GM19452 (cell line): ENCODE results near the gene MEF2D.

Source experiments
- ATAC-seq: cut with Tn5 transposase; IDR thresholded peaks from one replicate; pipeline ENCODE4 v1.9.1; 2021; ENCODE audit not compliant: unreplicated experiment

Gene MEF2D

DNA sequence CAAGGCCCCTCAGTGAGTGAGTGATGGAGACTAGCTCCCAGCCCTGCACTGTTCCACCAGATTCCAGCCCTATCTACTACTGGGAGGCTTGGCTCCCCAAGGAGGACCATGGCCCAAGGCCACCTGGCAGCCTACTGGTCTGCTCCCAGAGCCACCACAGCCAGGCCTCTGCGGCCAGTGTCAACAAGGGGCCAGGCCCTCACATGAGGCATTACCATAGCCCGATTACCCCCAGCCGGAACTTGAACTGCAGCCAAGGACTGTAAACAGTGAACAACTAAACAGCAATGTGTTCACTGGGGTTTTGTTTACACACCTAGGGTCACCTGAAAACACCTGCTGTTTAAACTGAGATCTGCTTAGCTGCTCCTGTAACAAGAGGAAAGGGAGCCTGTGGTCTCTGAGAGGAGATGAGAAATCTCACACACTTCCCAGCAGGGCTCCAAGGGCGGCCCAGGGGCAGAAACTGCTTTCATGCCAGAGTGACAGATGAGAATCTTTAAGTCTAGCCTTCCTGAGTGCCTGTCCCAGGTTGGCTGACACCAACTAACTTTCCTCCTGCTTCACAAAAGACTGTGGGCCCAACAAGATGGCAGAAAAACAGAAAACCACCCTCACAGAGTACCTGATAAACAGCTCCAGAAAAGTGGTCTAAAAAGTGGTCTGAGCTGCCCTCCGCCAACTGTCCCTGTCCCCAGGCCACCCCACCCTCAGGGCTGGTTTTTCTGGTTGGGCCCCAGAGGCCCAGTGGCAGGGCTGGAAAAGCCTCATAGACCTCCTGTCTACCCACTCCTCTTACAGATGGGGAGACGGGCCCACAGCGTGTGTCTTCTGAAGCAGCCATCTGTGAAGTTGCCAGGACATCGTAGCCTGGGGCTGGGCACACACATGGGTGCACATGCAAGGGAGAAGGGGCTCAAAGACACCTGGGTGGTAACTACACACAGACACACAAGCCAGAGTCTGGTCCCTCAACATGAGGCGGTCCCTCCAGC is 28.8 kb downstream of the MEF2D start:
- ATAC-seq: no peak

DNA sequence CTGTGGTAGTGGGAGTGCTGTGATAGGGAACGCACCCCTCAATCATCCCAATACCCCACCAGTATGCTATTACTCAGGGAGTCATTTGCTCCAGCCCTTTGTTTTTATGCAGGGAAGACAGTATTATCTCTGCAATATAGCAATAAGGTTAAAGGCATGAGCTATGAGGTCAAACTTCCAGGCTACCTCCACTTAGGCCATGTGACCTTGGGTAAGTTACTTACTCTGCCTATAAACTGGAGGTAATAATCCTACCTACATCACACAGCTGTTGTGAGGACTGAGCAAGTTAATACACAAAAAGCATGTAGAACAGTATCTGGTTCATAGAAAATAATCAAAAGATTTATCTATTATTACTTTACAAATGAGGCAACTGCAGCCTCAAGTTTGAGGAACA is 30.1 kb downstream of the MEF2D start:
- ATAC-seq: no peak

- no peak for ATAC-seq
Measured at GRCh38 chr1:156468693-156469345, 31.8 kb downstream of the MEF2D start.

- no peak for ATAC-seq
Measured at GRCh38 chr1:156467906-156468305, 32.7 kb downstream of the MEF2D start.

DNA sequence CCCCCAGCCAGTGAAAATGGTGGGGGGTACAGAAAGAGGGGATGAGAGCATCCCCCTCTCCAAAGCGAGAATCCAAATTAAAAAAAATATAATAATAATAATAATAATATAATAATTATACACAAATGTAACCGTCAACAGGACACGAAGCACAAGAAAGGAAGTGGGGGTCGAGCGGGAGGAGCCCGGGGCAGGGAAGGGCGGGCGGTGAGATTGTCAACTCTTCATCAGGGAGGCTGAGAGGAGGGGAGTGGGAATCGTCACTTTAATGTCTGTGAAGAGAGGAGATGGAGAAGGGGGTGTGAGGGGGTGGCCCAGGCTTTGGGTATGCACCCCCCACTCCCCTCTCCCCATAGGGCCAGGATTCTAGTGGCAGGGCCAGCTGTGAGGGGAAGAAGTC is 33.2 kb downstream of the MEF2D start:
- ATAC-seq: no peak

DNA sequence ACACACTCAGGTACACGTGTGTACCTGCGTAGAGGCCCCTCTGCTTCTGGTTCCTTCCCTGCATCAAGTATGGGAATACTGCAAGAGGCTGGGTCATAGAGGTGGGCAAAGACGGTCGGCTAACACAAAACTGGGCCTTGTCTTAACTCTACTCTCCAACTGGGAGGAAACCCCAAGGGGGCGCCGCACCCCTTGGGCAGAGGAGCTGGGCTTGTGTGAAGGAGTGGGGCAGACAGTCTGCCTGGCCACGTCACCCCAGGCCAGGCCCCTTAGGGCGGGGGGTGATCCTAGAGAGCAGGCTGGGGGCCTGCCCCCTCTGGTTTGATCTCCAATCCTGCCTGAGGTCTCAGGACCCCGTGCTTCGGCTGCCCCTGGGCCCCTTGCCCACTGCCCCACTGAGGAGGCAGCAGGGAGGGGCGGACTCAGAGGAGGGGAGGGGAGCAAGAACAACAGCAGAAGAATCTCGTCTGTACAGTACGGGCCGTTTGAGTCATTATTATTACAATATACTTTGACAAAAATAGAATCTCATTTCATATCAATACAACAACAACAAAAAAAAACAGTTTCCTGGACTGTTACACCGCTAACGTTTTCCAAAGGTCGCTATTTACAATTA is 34.7 kb downstream of the MEF2D start:
- ATAC-seq: no peak

- no peak for ATAC-seq
Measured at GRCh38 chr1:156464825-156465452, 35.6 kb downstream of the MEF2D start.

GRCh38 chr1:156464335-156464734 is 36.2 kb downstream of the MEF2D start:
- no peak for ATAC-seq

GRCh38 chr1:156463874-156464273 is 36.7 kb downstream of the MEF2D start:
- no peak for ATAC-seq

DNA sequence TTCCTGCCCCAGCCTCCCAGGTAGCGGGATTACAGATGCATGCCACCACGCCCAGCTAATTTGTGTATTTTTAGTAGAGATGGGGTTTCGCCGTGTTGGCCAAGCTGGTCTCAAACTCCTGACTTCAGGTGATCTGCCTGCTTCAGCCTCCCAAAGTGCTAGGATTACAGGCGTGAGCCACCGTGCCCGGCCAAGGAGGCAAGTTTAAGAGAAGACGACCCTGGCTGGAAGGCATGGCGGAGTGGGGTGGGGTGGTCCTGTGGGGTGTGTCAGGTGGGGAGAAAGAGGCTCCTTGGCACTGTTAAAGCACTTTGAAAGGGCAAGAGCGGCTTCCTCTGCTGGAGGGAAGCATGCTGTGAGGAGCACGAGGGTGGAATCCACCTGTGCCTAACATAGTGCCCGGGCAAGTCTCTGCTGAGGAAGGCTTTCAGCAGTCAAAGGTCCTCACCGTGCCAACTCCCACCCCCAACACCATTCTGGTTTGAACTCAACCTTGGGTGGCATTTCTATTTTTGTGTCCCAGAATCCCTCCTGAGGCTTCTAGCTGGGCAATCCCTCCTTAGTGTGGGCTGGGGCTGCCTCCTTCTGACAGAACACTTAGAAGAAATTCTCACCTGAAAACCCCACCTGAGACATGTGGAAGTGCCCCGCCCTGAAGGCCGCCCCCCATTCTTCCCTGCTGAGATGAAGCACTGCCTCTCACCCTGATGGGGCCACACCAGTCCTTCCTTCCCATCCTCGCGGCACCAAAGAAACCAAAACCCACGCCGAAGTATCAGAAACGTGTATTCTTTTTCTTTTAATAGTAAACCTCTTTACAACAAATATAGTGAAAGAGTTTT is 37.4 kb downstream of the MEF2D start:
- ATAC-seq: no peak

DNA sequence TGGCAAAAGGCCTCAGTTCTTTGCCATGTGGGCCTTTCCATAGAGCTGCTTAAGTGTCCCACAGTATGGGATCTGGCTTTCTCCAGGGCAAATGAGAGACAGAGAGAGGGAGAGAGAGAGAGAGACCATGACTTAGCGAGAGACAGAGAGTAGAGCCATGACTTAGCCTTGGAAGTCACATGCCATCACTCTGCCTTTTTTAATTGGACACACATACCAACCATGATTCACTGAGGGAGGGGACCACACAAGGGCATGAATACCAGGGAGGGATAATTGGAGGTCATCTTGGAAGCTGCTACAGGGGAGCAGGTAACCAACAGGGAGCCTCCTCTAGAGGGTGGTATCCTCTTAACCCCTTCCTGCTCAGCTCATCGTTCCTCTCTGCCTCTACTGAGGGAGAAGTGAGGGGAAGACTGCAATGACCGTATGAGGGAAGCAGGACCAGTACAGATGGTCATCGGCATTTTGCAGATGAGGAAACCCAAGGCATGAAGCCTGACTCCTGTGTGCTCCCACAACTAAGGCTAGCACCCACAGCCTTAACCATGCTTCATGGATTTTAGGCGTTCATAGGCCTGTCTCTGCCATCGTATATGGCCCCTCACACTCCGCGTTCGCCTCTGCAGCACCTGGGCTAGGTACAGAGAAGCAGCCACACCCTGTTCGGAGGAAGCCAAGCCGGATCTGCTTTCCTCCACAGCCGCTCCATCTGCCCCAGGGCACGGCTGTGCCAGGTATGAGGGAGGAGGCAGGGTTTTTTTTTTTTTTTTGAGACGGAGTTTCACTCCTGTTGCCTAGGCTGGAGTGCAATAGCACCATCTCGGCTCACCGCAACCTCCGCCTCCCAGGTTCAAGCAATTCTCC is 38.6 kb downstream of the MEF2D start:
- ATAC-seq: no peak

DNA sequence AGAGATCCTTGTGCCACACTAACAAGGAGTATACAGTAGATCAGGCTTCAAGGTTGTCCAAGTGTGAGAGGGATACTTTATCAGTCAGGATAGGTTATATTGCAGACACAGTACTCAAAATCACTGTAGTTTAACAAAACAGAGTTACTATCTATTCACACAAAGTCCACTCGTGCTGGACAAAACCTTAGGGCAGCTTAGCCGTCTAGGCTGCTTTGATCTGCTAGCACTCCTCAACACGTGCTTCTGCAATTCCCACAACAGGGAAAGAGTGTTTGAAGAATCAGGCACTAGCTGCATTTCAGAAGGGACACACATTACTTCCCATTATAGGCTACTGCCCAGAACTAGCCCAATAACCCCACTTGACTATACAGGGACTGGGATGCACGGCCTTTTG is 39.5 kb downstream of the MEF2D start:
- ATAC-seq: no peak

- ATAC-seq: no peak
Measured at GRCh38 chr1:156460525-156460924, 40.0 kb downstream of the MEF2D start.

DNA sequence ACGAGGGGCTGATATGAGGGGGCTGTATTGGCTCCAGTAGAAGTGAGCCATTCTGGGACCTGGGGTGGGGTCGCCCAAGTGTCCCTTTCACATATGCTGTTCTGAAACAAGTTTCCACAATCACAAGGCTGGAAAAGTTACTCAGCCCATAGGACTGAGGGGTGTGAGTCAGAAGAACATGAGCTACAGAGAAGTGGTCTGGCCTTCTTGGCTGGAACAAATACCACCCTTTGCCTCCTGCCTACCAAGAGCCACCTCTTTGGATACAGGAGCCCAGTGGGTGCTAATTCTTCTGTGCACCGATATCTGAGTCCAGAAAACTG is 42.4 kb downstream of the MEF2D start:
- no peak for ATAC-seq

DNA sequence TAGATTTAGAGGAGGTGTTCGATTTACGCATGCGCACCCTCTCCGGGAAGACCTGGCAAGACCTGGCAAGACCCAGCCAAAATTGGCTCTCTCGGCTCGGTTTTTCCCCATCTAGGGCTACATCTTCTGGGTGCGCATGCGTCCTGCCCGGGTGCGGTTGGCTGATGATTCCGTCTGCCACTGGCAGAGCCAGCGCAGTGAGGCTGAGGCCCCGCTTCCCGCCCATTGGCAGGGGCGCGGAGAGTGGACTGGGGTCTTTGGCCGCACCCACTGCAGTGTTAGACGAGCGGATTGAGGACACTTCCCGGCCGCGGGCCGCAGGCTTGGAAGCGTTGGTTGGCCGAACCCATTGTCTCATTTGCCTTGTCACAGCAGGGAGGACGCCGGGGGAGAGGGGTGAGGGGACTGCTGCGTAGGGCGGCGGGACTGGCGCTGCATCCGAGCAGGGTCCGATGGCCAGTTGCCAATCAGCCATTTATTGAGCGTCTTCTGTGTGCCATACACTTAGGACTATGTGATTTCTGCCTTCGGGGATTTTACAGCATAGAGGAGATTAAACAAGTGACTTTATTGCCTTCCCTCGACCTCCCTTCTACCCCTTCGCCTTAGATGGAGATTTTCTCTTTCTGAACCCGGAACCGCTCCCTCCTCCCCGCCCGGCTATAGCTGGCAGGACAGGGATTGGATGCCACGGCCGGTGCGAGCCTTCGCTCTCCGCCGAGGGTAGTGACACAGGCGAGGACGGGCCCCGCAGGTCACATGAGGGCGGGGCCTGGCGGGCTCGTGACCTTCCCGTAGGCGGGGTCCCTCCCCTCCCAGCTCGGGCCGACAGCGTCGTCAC is 43.7 kb downstream of the MEF2D start:
- ATAC-seq: peak; percentile 71

DNA sequence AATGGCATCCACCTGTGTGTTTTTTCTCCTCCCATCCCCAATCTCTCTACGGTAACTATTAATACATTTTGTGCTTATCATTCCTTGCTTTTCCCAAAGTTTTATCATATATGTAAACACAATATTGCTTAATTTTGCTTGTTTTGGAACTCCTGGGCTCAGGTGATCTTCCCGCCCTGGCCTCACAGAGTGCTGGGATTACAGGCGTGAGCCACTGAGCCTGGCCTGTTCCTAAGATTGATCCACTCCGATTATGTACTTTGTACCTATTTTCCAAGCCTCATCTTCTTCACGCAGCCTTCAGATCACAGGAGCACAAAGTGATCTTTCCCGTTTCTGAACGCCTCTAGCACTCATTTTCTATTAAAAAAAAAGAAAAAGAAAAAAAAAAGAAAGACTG is 45.2 kb downstream of the MEF2D start:
- ATAC-seq: no peak

GRCh38 chr1:156452907-156453306 is 47.7 kb downstream of the MEF2D start:
- no peak for ATAC-seq

- no peak for ATAC-seq
Measured at GRCh38 chr1:156451505-156452160, 48.9 kb downstream of the MEF2D start.
